ENCODE results near the gene ZP4. TPM values are rescaled to one million over a fixed set of nuclear protein-coding genes. Genes with fewer than 3 reads are reported as not detected.
A peak's percentile ranks its signal among the peaks of the same experiment; 100 is the strongest.
"Not testable (repeated sequence)": the region's sequence is repeated elsewhere in the genome, so short reads cannot be mapped to it uniquely, and the experiment has no call there.

The ZP4 gene
- total RNA-seq, 1 experiment from 2014 or later = not detected

GRCh38 chr1:237877631-237878030 lies 13.1 kb downstream of the ZP4 start:
- DNase-seq (ENCODE audit: low read depth) = no peak

- no peak for DNase-seq (ENCODE audit: low read depth)
These were observed 15.4 kb downstream of the ZP4 start for GRCh38 chr1:237875291-237875690.

GRCh38 chr1:237873487-237874211 lies 17.1 kb downstream of the ZP4 start:
- DNase-seq (ENCODE audit: low read depth) = peak; percentile 99

GRCh38 chr1:237868817-237869600 lies 21.7 kb downstream of the ZP4 start:
- DNase-seq (ENCODE audit: low read depth) = no peak

GRCh38 chr1:237867380-237867888 lies 23.3 kb downstream of the ZP4 start:
- no peak for DNase-seq (ENCODE audit: low read depth)

- peak; percentile 56 for DNase-seq (ENCODE audit: low read depth)
These were observed 26.1 kb downstream of the ZP4 start for GRCh38 chr1:237864338-237865244.

GRCh38 chr1:237863234-237863633 lies 27.5 kb downstream of the ZP4 start:
- DNase-seq (ENCODE audit: low read depth) = no peak

- DNase-seq (ENCODE audit: low read depth) = no peak
These were observed 28.8 kb downstream of the ZP4 start for GRCh38 chr1:237861944-237862343.

GRCh38 chr1:237858992-237859391 lies 31.7 kb downstream of the ZP4 start:
- no peak for DNase-seq (ENCODE audit: low read depth)

- no peak for DNase-seq (ENCODE audit: low read depth)
These were observed 33.3 kb downstream of the ZP4 start for GRCh38 chr1:237857455-237857854.

- no peak for DNase-seq (ENCODE audit: low read depth)
These were observed 38.4 kb downstream of the ZP4 start for GRCh38 chr1:237852342-237852741.

GRCh38 chr1:237851210-237851845 lies 39.4 kb downstream of the ZP4 start:
- peak; percentile 32 for DNase-seq (ENCODE audit: low read depth)

- DNase-seq (ENCODE audit: low read depth) = not testable (repeated sequence)
These were observed 47.2 kb downstream of the ZP4 start for GRCh38 chr1:237843516-237843915.

- no peak for DNase-seq (ENCODE audit: low read depth)
These were observed 49.2 kb downstream of the ZP4 start for GRCh38 chr1:237841485-237841884.

GRCh38 chr1:237838904-237839534 lies 51.7 kb downstream of the ZP4 start:
- DNase-seq (ENCODE audit: low read depth) = no peak

- no peak for DNase-seq (ENCODE audit: low read depth)
These were observed 52.4 kb downstream of the ZP4 start for GRCh38 chr1:237838320-237838719.

- DNase-seq (ENCODE audit: low read depth) = no peak
These were observed 56.3 kb downstream of the ZP4 start for GRCh38 chr1:237834461-237834860.

GRCh38 chr1:237834048-237834447 lies 56.7 kb downstream of the ZP4 start:
- DNase-seq (ENCODE audit: low read depth) = no peak

GRCh38 chr1:237832858-237833257 lies 57.9 kb downstream of the ZP4 start:
- no peak for DNase-seq (ENCODE audit: low read depth)

All from HT1080 (cell line).